ENCODE results near the gene ABCF2. TPM values are rescaled to one million over a fixed set of nuclear protein-coding genes. Genes with fewer than 3 reads are reported as not detected.

ABCF2 gene
- total and polyA plus RNA-seq, 2 of the 4 experiments (the other 2 are of a cell fraction), result 46.2 to 103 TPM

GRCh38 chr7:151273651-151274390 lies 46.8 kb upstream of the ABCF2 start:
- dilution Hi-C loops (cut with HindIII; ENCODE audit: low sequenced_read_pairs, unreplicated experiment) (no loop called here), in situ Hi-C loops (cut with MboI; ENCODE audit: low sequenced_read_pairs) (no loop called here)
- no peak overlapping the region for H3K23ac ChIP-seq (ENCODE audit: low read depth, low read length)

More at GRCh38 chr7:151273651-151274390, 46.8 kb upstream of the ABCF2 start:
- H4K5ac ChIP-seq (ENCODE audit: low read depth, low read length), result no peak overlapping the region
- no peak overlapping the region for H3K18ac ChIP-seq (ENCODE audit: low read depth, low read length)
- no peak overlapping the region for H2AK9ac ChIP-seq (replicated peaks; ENCODE audit: low read depth, low read length, poor library complexity)
- no peaks in the 10 kb centered on the region for H3K9me3 ChIP-seq (ENCODE audit: control insufficient read depth, insufficient read depth, low read length)
- no peak overlapping the region for H4K8ac ChIP-seq (ENCODE audit: low read depth in 2 of 2, low read length in 2 of 2)
- no peak overlapping the region for H2AFZ ChIP-seq (replicated peaks; ENCODE audit: low read length, poor library complexity)
- no peak overlapping the region for H2BK15ac ChIP-seq (ENCODE audit: low read depth, low read length)
- no peak overlapping the region for H3K4ac ChIP-seq (ENCODE audit: low read depth, low read length)
- peaks cover 3% of the 10 kb centered on the region for H3K27me3 ChIP-seq (ENCODE audit: control insufficient read depth, insufficient read depth, low read length)
- peaks cover 8% of the 10 kb centered on the region; the same call in 1 of the 2 replicates for H3K4me1 ChIP-seq (ENCODE audit: control insufficient read depth, insufficient read depth, low read length)
- no peak for TF ChIP-seq CTCF (conservative IDR thresholded peaks at IDR 0.05; ENCODE audit: low read depth, low read length)
- TF ChIP-seq FOS (IDR thresholded peaks at IDR 0.05; ENCODE audit: low read depth, low read length), result no peak
- TF ChIP-seq CEBPB (IDR thresholded peaks at IDR 0.05; ENCODE audit: low read depth, low read length), result no peak
- no peak for TF ChIP-seq USF2 (IDR thresholded peaks at IDR 0.05; ENCODE audit: low read depth, low read length)
- TF ChIP-seq RFX5 (IDR thresholded peaks at IDR 0.05; ENCODE audit: low read depth, low read length), result no peak
- no peak for TF ChIP-seq POLR2A (IDR thresholded peaks at IDR 0.05; ENCODE audit: low read depth, low read length)
- H3K79me1 ChIP-seq (ENCODE audit: low read depth in 1 of 2, low read length in 2 of 2), result no peaks in the 10 kb centered on the region
- no peak overlapping the region for H2BK20ac ChIP-seq (ENCODE audit: low read depth, low read length)
- H2BK5ac ChIP-seq (ENCODE audit: low read depth, low read length, poor library complexity, severe bottlenecking), result no peak overlapping the region
- no peak for DNase-seq
- no peaks in the 10 kb centered on the region; the same call in 1 of the 2 replicates for H4K20me1 ChIP-seq (ENCODE audit: insufficient read depth, low read length)
- BruUV-seq (replicated peaks), result no TSS peak
- intact Hi-C loops (cut with micrococcal nuclease), result no loop called here
- H3K4me2 ChIP-seq (ENCODE audit: low read depth, low read length), result no peak overlapping the region
- ATAC-seq (ENCODE audit: low read depth), result no peak
- no peak overlapping the region for H3K4me3 ChIP-seq (ENCODE audit: insufficient read depth, low read depth, low read length)
- no peaks in the 10 kb centered on the region for H3K9me1 ChIP-seq (ENCODE audit: insufficient read depth, low read length)
- H4K91ac ChIP-seq (ENCODE audit: insufficient read depth, low read depth, low read length), result no peak overlapping the region
- H3K36me3 ChIP-seq (ENCODE audit: control insufficient read depth, insufficient read depth, low read length), result no peaks in the 10 kb centered on the region; the same call in 1 of the 2 replicates
- WGBS, 2 experiments (ENCODE audit: extremely low coverage in 2 of 2, insufficient read length in 1 of 2), result 75% methylated on average over 4 of the region's 9 CpGs; no CpG with 5 or more reads in 1 of the 2 experiments
- ChIA-PET CTCF (no interaction called here), POLR2A (ENCODE audit: unreplicated experiment) (no interaction called here)
- no peak overlapping the region for H2BK120ac ChIP-seq (ENCODE audit: low read depth, low read length)
- no peak overlapping the region for H3K9ac ChIP-seq (ENCODE audit: low read depth, low read length)
- H2AK5ac ChIP-seq (ENCODE audit: low read depth, low read length), result no peak overlapping the region
- H3K27ac ChIP-seq (ENCODE audit: insufficient read depth, low read length), result no peak overlapping the region
- no peak overlapping the region for H3K56ac ChIP-seq (ENCODE audit: extremely low read depth, insufficient read depth, low read length)
- no peak overlapping the region for H3K14ac ChIP-seq (replicated peaks; ENCODE audit: low read depth, low read length)

All from IMR-90 (cell line).